ENCODE data around the gene PHF19.

The PHF19 gene

GRCh38 chr9:120852240-120853010, 24.6 kb downstream of the PHF19 start:
- FAIRE-seq: no peak

- FAIRE-seq: no peak
These were observed 25.5 kb downstream of the PHF19 start for GRCh38 chr9:120851449-120851848.

GRCh38 chr9:120850315-120850714, 26.7 kb downstream of the PHF19 start:
- no peak for FAIRE-seq

- FAIRE-seq: no peak
These were observed 30.1 kb downstream of the PHF19 start for GRCh38 chr9:120846906-120847305.

- FAIRE-seq: no peak
These were observed 30.6 kb downstream of the PHF19 start for GRCh38 chr9:120846251-120846889.

GRCh38 chr9:120845255-120845654, 31.7 kb downstream of the PHF19 start:
- no peak for FAIRE-seq

- no peak for FAIRE-seq
These were observed 34.1 kb downstream of the PHF19 start, which contains the start of gene PSMD5 for GRCh38 chr9:120842685-120843485. TSS of gene PSMD5 (minus strand) at chr9:120842922. CDS start at chr9:120842909, 13 bp downstream.

GRCh38 chr9:120841930-120842684, 34.9 kb downstream of the PHF19 start:
- no peak for FAIRE-seq

GRCh38 chr9:120839146-120839545, 37.8 kb downstream of the PHF19 start:
- no peak for FAIRE-seq

GRCh38 chr9:120837921-120838320, 39.1 kb downstream of the PHF19 start:
- FAIRE-seq: no peak

GRCh38 chr9:120833325-120833724, 43.7 kb downstream of the PHF19 start:
- no peak for FAIRE-seq

- no peak for FAIRE-seq
These were observed 44.2 kb downstream of the PHF19 start for GRCh38 chr9:120832807-120833206.

- FAIRE-seq: no peak
These were observed 46.1 kb downstream of the PHF19 start for GRCh38 chr9:120830865-120831264.

- no peak for FAIRE-seq
These were observed 46.8 kb downstream of the PHF19 start for GRCh38 chr9:120830151-120830550.

GRCh38 chr9:120829650-120830049, 47.3 kb downstream of the PHF19 start:
- no peak for FAIRE-seq

- FAIRE-seq: no peak
These were observed 56.9 kb downstream of the PHF19 start for GRCh38 chr9:120820095-120820494.

- FAIRE-seq: peak; percentile 33
These were observed 58.4 kb downstream of the PHF19 start for GRCh38 chr9:120818595-120818994.

GRCh38 chr9:120815075-120815474, 61.9 kb downstream of the PHF19 start:
- no peak for FAIRE-seq

- FAIRE-seq: no peak
These were observed 68.1 kb downstream of the PHF19 start for GRCh38 chr9:120808931-120809330.

- FAIRE-seq: no peak
These were observed 69.2 kb downstream of the PHF19 start for GRCh38 chr9:120807607-120808379.
